IMR-90 (cell line): ENCODE measurements around the gene FBP1. TPM values are rescaled to one million over a fixed set of nuclear protein-coding genes. Genes with fewer than 3 reads are reported as not detected.

Experiments used
- ATAC-seq: fragments of 200-7000 bp; cut with Tn5 transposase; 2 replicates; pipeline ENCODE4 v1.9.1; 2020; ENCODE audit warnings: low read depth, mild to moderate bottlenecking, moderate library complexity
- BruUV-seq: library from RNA; stranded (reverse); fragments of 400-500 nt; replicated peaks from 2 replicates; lab custom pipeline; 2021; lab: Mats Ljungman, UMichigan
- CTCF ChIA-PET: fragments of 300-600 bp; formaldehyde crosslinking; extraction: SDS; loops from one replicate; lab custom pipeline; 2021; ENCODE audit warnings: antibody characterized with exemption; lab: Yijun Ruan, JAX
- POLR2A ChIA-PET: fragments of 300-600 bp; sonication (Branson Sonifier 250); formaldehyde crosslinking; loops from one replicate; lab custom pipeline; 2022; ENCODE audit warnings: antibody characterized with exemption; ENCODE audit not compliant: unreplicated experiment; lab: Charles Lee
- DNase-seq: peaks from one replicate; pipeline ENCODE4 v3.0.0; 2013
- H2AFZ ChIP-seq: replicated peaks from 2 replicates; pipeline ENCODE3; 2013; ENCODE audit warnings: low read length, mild to moderate bottlenecking; ENCODE audit not compliant: poor library complexity
- H2AK5ac ChIP-seq: 2 replicates; pipeline ENCODE4 v1.6.1; 2013; ENCODE audit warnings: low read depth, low read length, inconsistent platforms
- H2AK9ac ChIP-seq: replicated peaks from 2 replicates; pipeline ENCODE3; 2013; ENCODE audit warnings: mild to moderate bottlenecking, low read depth, low read length, moderate library complexity; ENCODE audit not compliant: poor library complexity
- H2BK120ac ChIP-seq: 2 replicates; pipeline ENCODE4 v1.6.1; 2013; ENCODE audit warnings: low read depth, low read length, inconsistent platforms
- H2BK15ac ChIP-seq: 3 replicates; pipeline ENCODE4 v1.6.1; 2013; ENCODE audit warnings: low read depth, low read length, inconsistent platforms
- H2BK20ac ChIP-seq: 2 replicates; pipeline ENCODE4 v1.6.1; 2013; ENCODE audit warnings: low read depth, mild to moderate bottlenecking, inconsistent platforms, low read length, moderate library complexity
- H2BK5ac ChIP-seq: 2 replicates; pipeline ENCODE4 v1.6.1; 2013; ENCODE audit warnings: mild to moderate bottlenecking, low read depth, low read length, inconsistent platforms; ENCODE audit not compliant: poor library complexity, severe bottlenecking
- H3K14ac ChIP-seq: replicated peaks from 2 replicates; pipeline ENCODE4 v1.6.1; 2013; ENCODE audit warnings: low read depth, low read length, inconsistent platforms
- H3K18ac ChIP-seq: 2 replicates; pipeline ENCODE4 v1.6.1; 2013; ENCODE audit warnings: low read depth, low read length, control low read depth
- H3K23ac ChIP-seq: 2 replicates; pipeline ENCODE4 v1.6.1; 2013; ENCODE audit warnings: low read depth, low read length, inconsistent platforms
- H3K27ac ChIP-seq: 2 replicates; pipeline ENCODE4 v1.5.1; 2013; ENCODE audit warnings: mild to moderate bottlenecking, control low read depth, low read length; ENCODE audit not compliant: insufficient read depth
- H3K27me3 ChIP-seq: 2 replicates; pipeline ENCODE4 v1.6.1; 2013; ENCODE audit warnings: low read length; ENCODE audit not compliant: control insufficient read depth, insufficient read depth
- H3K36me3 ChIP-seq: 2 replicates; pipeline ENCODE4 v1.6.1; 2013; ENCODE audit warnings: low read length, mixed read lengths; ENCODE audit not compliant: control insufficient read depth, insufficient read depth
- H3K4ac ChIP-seq: 2 replicates; pipeline ENCODE4 v1.6.1; 2013; ENCODE audit warnings: low read depth, low read length, inconsistent platforms
- H3K4me1 ChIP-seq: 2 replicates; pipeline ENCODE4 v1.6.1; 2013; ENCODE audit warnings: low read length, mixed read lengths; ENCODE audit not compliant: control insufficient read depth, insufficient read depth
- H3K4me2 ChIP-seq: 2 replicates; pipeline ENCODE4 v1.6.1; 2013; ENCODE audit warnings: low read depth, mild to moderate bottlenecking, control low read depth, low read length, moderate library complexity
- H3K4me3 ChIP-seq: 2 replicates; pipeline ENCODE4 v1.5.1; 2013; ENCODE audit warnings: low read depth, mild to moderate bottlenecking, control low read depth, low read length, moderate library complexity; ENCODE audit not compliant: insufficient read depth
- H3K56ac ChIP-seq: 2 replicates; pipeline ENCODE4 v1.6.1; 2013; ENCODE audit warnings: low read length, inconsistent platforms; ENCODE audit not compliant: insufficient read depth; ENCODE audit errors: extremely low read depth
- H3K79me1 ChIP-seq, 2 experiments: 2 replicates each; pipeline ENCODE4 v1.6.1; 2013; ENCODE audit warnings: low read length in 2 of 2, inconsistent platforms in 1 of 2, low read depth in 1 of 2
- H3K9ac ChIP-seq: 2 replicates; pipeline ENCODE4 v1.6.1; 2013; ENCODE audit warnings: low read depth, low read length, control low read depth
- H3K9me1 ChIP-seq: 2 replicates; pipeline ENCODE4 v1.6.1; 2013; ENCODE audit warnings: low read length, inconsistent platforms; ENCODE audit not compliant: insufficient read depth
- H3K9me3 ChIP-seq: 2 replicates; pipeline ENCODE4 v1.6.1; 2013; ENCODE audit warnings: low read length; ENCODE audit not compliant: control insufficient read depth, insufficient read depth
- H4K20me1 ChIP-seq: 2 replicates; pipeline ENCODE4 v1.6.1; 2013; ENCODE audit warnings: low read length, inconsistent platforms; ENCODE audit not compliant: insufficient read depth
- H4K5ac ChIP-seq: 2 replicates; pipeline ENCODE4 v1.6.1; 2013; ENCODE audit warnings: mild to moderate bottlenecking, low read depth, low read length, control low read depth
- H4K8ac ChIP-seq, 2 experiments: 2 replicates each; pipeline ENCODE4 v1.6.1; 2013; ENCODE audit warnings: low read depth in 2 of 2, low read length in 2 of 2, control low read depth in 1 of 2, inconsistent platforms in 1 of 2
- H4K91ac ChIP-seq: 2 replicates; pipeline ENCODE4 v1.6.1; 2013; ENCODE audit warnings: low read depth, low read length, inconsistent platforms; ENCODE audit not compliant: insufficient read depth
- BHLHE40 ChIP-seq: fragments of 150-350 bp; IDR thresholded peaks from 2 replicates; pipeline ENCODE4 v1.6.1; 2016; ENCODE audit warnings: mild to moderate bottlenecking, low read depth, low read length
- CEBPB ChIP-seq: IDR thresholded peaks from 2 replicates; pipeline ENCODE4 v1.6.1; 2012; ENCODE audit warnings: low read depth, low read length, improper control_type of control experiment
- CHD1 ChIP-seq: IDR thresholded peaks from 2 replicates; pipeline ENCODE4 v1.6.1; 2012; ENCODE audit warnings: low read depth, low read length, improper control_type of control experiment
- FOS ChIP-seq: fragments of 150-350 bp; IDR thresholded peaks from 2 replicates; pipeline ENCODE4 v1.6.1; 2016; ENCODE audit warnings: low read depth, low read length
- MAFK ChIP-seq: IDR thresholded peaks from 2 replicates; pipeline ENCODE4 v1.6.1; 2012; ENCODE audit warnings: low read depth, low read length, improper control_type of control experiment
- MAZ ChIP-seq: IDR thresholded peaks from 2 replicates; pipeline ENCODE4 v1.6.1; 2012; ENCODE audit warnings: low read depth, mild to moderate bottlenecking, low read length, improper control_type of control experiment, moderate library complexity, borderline replicate concordance
- MXI1 ChIP-seq: IDR thresholded peaks from 2 replicates; pipeline ENCODE4 v1.6.1; 2012; ENCODE audit warnings: low read depth, mild to moderate bottlenecking, low read length, moderate library complexity, borderline replicate concordance
- NFE2L2 ChIP-seq: fragments of 150-350 bp; IDR thresholded peaks from 2 replicates; pipeline ENCODE4 v1.6.1; 2016; ENCODE audit warnings: low read depth, mild to moderate bottlenecking, low read length
- POLR2A ChIP-seq: IDR thresholded peaks from 2 replicates; pipeline ENCODE4 v1.6.1; 2012; ENCODE audit warnings: mild to moderate bottlenecking, low read depth, low read length
- RAD21 ChIP-seq: IDR thresholded peaks from 2 replicates; pipeline ENCODE4 v1.6.1; 2012; ENCODE audit warnings: low read length, improper control_type of control experiment
- RCOR1 ChIP-seq: IDR thresholded peaks from 2 replicates; pipeline ENCODE4 v1.6.1; 2012; ENCODE audit warnings: mild to moderate bottlenecking, low read length, improper control_type of control experiment; ENCODE audit not compliant: insufficient replicate concordance
- RFX5 ChIP-seq: IDR thresholded peaks from 2 replicates; pipeline ENCODE4 v1.8.0; 2012; ENCODE audit warnings: low read depth, mild to moderate bottlenecking, low read length, moderate library complexity
- SMC3 ChIP-seq: fragments of 150-350 bp; IDR thresholded peaks from 2 replicates; pipeline ENCODE4 v1.6.1; 2016; ENCODE audit warnings: low read depth, mild to moderate bottlenecking, antibody characterized with exemption, low read length, moderate library complexity
- whole genome bisulfite sequencing, 2 experiments: methylation state at CpG; one replicate each; pipeline versions ENCODE4 v1.1.5 to v1.1.7; 2013; ENCODE audit warnings: missing lambda C conversion rate in 2 of 2; ENCODE audit not compliant: insufficient read length in 1 of 2; ENCODE audit errors: extremely low coverage in 2 of 2; 5-methylcytosine and 5-hydroxymethylcytosine counted together
- dilution Hi-C: fragments of 300-500 bp; cut with HindIII; formaldehyde crosslinking; loops from one replicate; pipeline ENCODE4 v1.14.3; 2018; ENCODE audit warnings: low sequenced_read_pairs; ENCODE audit not compliant: unreplicated experiment
- in situ Hi-C: fragments of 300-500 bp; cut with MboI; formaldehyde crosslinking; loops from 3 replicates; pipeline ENCODE4 v1.14.3; 2019; ENCODE audit warnings: low sequenced_read_pairs, inconsistent platforms, mixed read lengths
- intact Hi-C: fragments of 100-400 bp; cut with micrococcal nuclease; formaldehyde crosslinking; loops from 2 replicates; pipeline ENCODE4 v1.10.0; 2022
- polyA plus RNA-seq, 3 experiments: library from polyadenylated mRNA; depleted of rRNA; stranded (reverse); fragments of >200 nt; gene quantifications; 2 replicates each; pipeline ENCODE4 v1.2.3, GENCODE V29; 2012; ENCODE audit warnings: low replicate concordance in 1 of 3
- total RNA-seq: library from RNA; depleted of rRNA; stranded (reverse); fragments of >200 nt; gene quantifications from 2 replicates; pipeline ENCODE4 v1.2.3, GENCODE V29; 2012
- TF ChIP-seq, protein P1 (sequence below): conservative IDR thresholded peaks from 2 replicates; pipeline ENCODE4 v1.5.1; 2012; ENCODE audit warnings: mild to moderate bottlenecking, low read depth, low read length, improper control_type of control experiment
- TF ChIP-seq, protein P2 (sequence below): fragments of 150-350 bp; IDR thresholded peaks from 2 replicates; pipeline ENCODE4 v1.6.1; 2016; ENCODE audit warnings: low read depth, mild to moderate bottlenecking, low read length, moderate library complexity, borderline replicate concordance
- TF ChIP-seq, protein P3 (sequence below): fragments of 150-350 bp; IDR thresholded peaks from 2 replicates; pipeline ENCODE4 v1.6.1; 2017; ENCODE audit warnings: mild to moderate bottlenecking, antibody characterized with exemption, low read length, low read depth

The FBP1 gene
- total and polyA plus RNA-seq, 2 of the 4 experiments (the other 2 are of a cell fraction): not detected

- WGBS, 2 experiments: 86% methylated on average over 1 of the region's 8 CpGs; no CpG with 5 or more reads in 1 of the 2 experiments
- Histone ChIP-seq H3K4me3 (no peak overlapping the region), H4K5ac (no peak overlapping the region), H3K79me1 (no peaks in the 10 kb centered on the region), H2BK15ac (no peak overlapping the region), H2BK20ac (no peak overlapping the region), H3K18ac (no peak overlapping the region), H3K4me2 (no peak overlapping the region), H3K4me1 (no peaks in the 10 kb centered on the region), H2BK5ac (no peak overlapping the region), H3K9me1 (no peaks in the 10 kb centered on the region), H3K14ac (no peak overlapping the region), H2BK120ac (no peak overlapping the region), H3K27me3 (peaks cover 49% of the 10 kb centered on the region), H2AK9ac (no peak overlapping the region), H3K27ac (no peak overlapping the region), H3K23ac (no peak overlapping the region), H4K20me1 (no peaks in the 10 kb centered on the region), H3K9me3 (no peaks in the 10 kb centered on the region), H3K9ac (no peak overlapping the region), H2AFZ (no peak overlapping the region), H4K91ac (no peak overlapping the region), H3K4ac (no peak overlapping the region), H2AK5ac (no peak overlapping the region), H3K56ac (no peak overlapping the region), H4K8ac (no peak overlapping the region), H3K36me3 (no peaks in the 10 kb centered on the region)
- POLR2A ChIA-PET: no interaction called here
- dilution Hi-C loops (no loop called here), intact Hi-C loops (no loop called here), in situ Hi-C loops (no loop called here)
- ATAC-seq (no peak), DNase-seq (no peak)
- no TSS peak for BruUV-seq
- TF ChIP-seq RAD21 (no peak), MXI1 (no peak), MAFK (no peak), SMC3 (no peak), BHLHE40 (no peak), CHD1 (no peak), NFE2L2 (no peak), MAZ (no peak), RFX5 (no peak), FOS (no peak), RCOR1 (no peak), POLR2A (no peak), CEBPB (no peak)
- TF ChIP-seq, protein P1, sequence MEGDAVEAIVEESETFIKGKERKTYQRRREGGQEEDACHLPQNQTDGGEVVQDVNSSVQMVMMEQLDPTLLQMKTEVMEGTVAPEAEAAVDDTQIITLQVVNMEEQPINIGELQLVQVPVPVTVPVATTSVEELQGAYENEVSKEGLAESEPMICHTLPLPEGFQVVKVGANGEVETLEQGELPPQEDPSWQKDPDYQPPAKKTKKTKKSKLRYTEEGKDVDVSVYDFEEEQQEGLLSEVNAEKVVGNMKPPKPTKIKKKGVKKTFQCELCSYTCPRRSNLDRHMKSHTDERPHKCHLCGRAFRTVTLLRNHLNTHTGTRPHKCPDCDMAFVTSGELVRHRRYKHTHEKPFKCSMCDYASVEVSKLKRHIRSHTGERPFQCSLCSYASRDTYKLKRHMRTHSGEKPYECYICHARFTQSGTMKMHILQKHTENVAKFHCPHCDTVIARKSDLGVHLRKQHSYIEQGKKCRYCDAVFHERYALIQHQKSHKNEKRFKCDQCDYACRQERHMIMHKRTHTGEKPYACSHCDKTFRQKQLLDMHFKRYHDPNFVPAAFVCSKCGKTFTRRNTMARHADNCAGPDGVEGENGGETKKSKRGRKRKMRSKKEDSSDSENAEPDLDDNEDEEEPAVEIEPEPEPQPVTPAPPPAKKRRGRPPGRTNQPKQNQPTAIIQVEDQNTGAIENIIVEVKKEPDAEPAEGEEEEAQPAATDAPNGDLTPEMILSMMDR: no peak
- TF ChIP-seq, protein P2, sequence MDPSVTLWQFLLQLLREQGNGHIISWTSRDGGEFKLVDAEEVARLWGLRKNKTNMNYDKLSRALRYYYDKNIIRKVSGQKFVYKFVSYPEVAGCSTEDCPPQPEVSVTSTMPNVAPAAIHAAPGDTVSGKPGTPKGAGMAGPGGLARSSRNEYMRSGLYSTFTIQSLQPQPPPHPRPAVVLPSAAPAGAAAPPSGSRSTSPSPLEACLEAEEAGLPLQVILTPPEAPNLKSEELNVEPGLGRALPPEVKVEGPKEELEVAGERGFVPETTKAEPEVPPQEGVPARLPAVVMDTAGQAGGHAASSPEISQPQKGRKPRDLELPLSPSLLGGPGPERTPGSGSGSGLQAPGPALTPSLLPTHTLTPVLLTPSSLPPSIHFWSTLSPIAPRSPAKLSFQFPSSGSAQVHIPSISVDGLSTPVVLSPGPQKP: no peak
- TF ChIP-seq, protein P3, sequence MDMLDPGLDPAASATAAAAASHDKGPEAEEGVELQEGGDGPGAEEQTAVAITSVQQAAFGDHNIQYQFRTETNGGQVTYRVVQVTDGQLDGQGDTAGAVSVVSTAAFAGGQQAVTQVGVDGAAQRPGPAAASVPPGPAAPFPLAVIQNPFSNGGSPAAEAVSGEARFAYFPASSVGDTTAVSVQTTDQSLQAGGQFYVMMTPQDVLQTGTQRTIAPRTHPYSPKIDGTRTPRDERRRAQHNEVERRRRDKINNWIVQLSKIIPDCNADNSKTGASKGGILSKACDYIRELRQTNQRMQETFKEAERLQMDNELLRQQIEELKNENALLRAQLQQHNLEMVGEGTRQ: no peak
- CTCF ChIA-PET: no interaction called here
Observed at GRCh38 chr9:94607423-94607691, 32.0 kb downstream of the FBP1 start.
